Activated CD8-positive, alpha-beta T cell treated with anti-CD3 and anti-CD28 coated beads for 36 hours (primary cell): ENCODE data around the gene YTHDF1. TPM values are rescaled to one million over a fixed set of nuclear protein-coding genes. Genes with fewer than 3 reads are reported as not detected.

Experiments used
- ATAC-seq: fragments of 200-7000 bp; cut with Tn5 transposase; one replicate; pipeline ENCODE4 v1.10.0; 2021; ENCODE audit warnings: mild to moderate bottlenecking, moderate library complexity
- CTCF ChIA-PET: fragments of 350-600 bp; sonication (Branson Sonifier 250); formaldehyde crosslinking; loops from one replicate; lab custom pipeline; 2021; ENCODE audit warnings: antibody characterized with exemption; lab: Charles Lee
- POLR2A ChIA-PET: fragments of 350-600 bp; sonication (Branson Sonifier 250); formaldehyde crosslinking; loops from one replicate; lab custom pipeline; 2021; ENCODE audit warnings: antibody characterized with exemption; lab: Charles Lee
- DNase-seq: peaks from one replicate; pipeline ENCODE4 v3.0.0-alpha.2; 2020
- H3K27ac Mint-ChIP-seq: one replicate; pipeline ENCODE4 v1.8.0; 2021; ENCODE audit warnings: mild to moderate bottlenecking, mixed read lengths
- H3K27me3 Mint-ChIP-seq: one replicate; pipeline ENCODE4 v1.8.0; 2021; ENCODE audit warnings: mixed read lengths
- H3K36me3 Mint-ChIP-seq: one replicate; pipeline ENCODE4 v1.8.0; 2021; ENCODE audit warnings: low read depth, mixed read lengths
- H3K4me1 Mint-ChIP-seq: one replicate; pipeline ENCODE4 v1.8.0; 2021; ENCODE audit warnings: low read depth, mixed read lengths
- H3K4me3 Mint-ChIP-seq: one replicate; pipeline ENCODE4 v1.8.0; 2021; ENCODE audit warnings: mild to moderate bottlenecking, moderate library complexity, mixed read lengths
- H3K9me3 Mint-ChIP-seq: one replicate; pipeline ENCODE4 v1.8.0; 2021; ENCODE audit warnings: mixed read lengths
- intact Hi-C: fragments of 100-400 bp; cut with micrococcal nuclease; formaldehyde crosslinking; loops from one replicate; pipeline ENCODE4 v1.10.0; 2022
- total RNA-seq, 2 experiments: library from RNA; stranded (reverse); gene quantifications; one replicate each; pipeline ENCODE4 v1.2.3, GENCODE V29; 2021
- TF ChIP-seq, protein P1 (sequence below): fragments of 200-600 bp; IDR thresholded peaks from one replicate; pipeline ENCODE4 v1.8.0; 2022; ENCODE audit warnings: antibody characterized with exemption, mild to moderate bottlenecking

YTHDF1 gene
- total RNA-seq, 2 experiments from 2014 or later, result 31.0 TPM

GRCh38 chr20:63155266-63156165, 60.4 kb downstream of the YTHDF1 start:
- Mint-ChIP-seq H3K9me3 (no peaks in the 10 kb centered on the region), H3K27ac (no peak overlapping the region), H3K4me3 (no peak overlapping the region), H3K27me3 (peaks cover 13% of the 10 kb centered on the region), H3K4me1 (no peaks in the 10 kb centered on the region), H3K36me3 (no peaks in the 10 kb centered on the region)
- POLR2A ChIA-PET, result interaction anchor here (0.6 kb wide), 1 partner anchor 86 kb away, joined by 3 read pairs; no protein-coding TSS in a partner anchor
- TF ChIP-seq, protein P1, sequence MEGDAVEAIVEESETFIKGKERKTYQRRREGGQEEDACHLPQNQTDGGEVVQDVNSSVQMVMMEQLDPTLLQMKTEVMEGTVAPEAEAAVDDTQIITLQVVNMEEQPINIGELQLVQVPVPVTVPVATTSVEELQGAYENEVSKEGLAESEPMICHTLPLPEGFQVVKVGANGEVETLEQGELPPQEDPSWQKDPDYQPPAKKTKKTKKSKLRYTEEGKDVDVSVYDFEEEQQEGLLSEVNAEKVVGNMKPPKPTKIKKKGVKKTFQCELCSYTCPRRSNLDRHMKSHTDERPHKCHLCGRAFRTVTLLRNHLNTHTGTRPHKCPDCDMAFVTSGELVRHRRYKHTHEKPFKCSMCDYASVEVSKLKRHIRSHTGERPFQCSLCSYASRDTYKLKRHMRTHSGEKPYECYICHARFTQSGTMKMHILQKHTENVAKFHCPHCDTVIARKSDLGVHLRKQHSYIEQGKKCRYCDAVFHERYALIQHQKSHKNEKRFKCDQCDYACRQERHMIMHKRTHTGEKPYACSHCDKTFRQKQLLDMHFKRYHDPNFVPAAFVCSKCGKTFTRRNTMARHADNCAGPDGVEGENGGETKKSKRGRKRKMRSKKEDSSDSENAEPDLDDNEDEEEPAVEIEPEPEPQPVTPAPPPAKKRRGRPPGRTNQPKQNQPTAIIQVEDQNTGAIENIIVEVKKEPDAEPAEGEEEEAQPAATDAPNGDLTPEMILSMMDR, result no peak
- CTCF ChIA-PET, result no interaction called here
- ATAC-seq, result no peak
- intact Hi-C loops, result no loop called here
- no peak for DNase-seq

GRCh38 chr20:63154395-63154794, 61.5 kb downstream of the YTHDF1 start:
- no peaks in the 10 kb centered on the region for H3K36me3 Mint-ChIP-seq
- no peak for ATAC-seq
- ChIA-PET POLR2A (interaction anchor here (0.7 kb wide), 1 partner anchor 11 kb away, joined by 3 read pairs; no protein-coding TSS in a partner anchor), CTCF (no interaction called here)
- intact Hi-C loops, result no loop called here
- H3K4me3 Mint-ChIP-seq, result no peak overlapping the region
- H3K4me1 Mint-ChIP-seq, result no peaks in the 10 kb centered on the region
- no peak for DNase-seq
- peaks cover 22% of the 10 kb centered on the region for H3K27me3 Mint-ChIP-seq
- no peaks in the 10 kb centered on the region for H3K9me3 Mint-ChIP-seq
- no peak overlapping the region for H3K27ac Mint-ChIP-seq
- TF ChIP-seq, protein P1, result no peak

- no peak for DNase-seq
- Mint-ChIP-seq H3K4me3 (no peak overlapping the region), H3K9me3 (peaks cover 2% of the 10 kb centered on the region), H3K4me1 (no peaks in the 10 kb centered on the region), H3K27ac (no peak overlapping the region), H3K36me3 (no peaks in the 10 kb centered on the region), H3K27me3 (peaks cover 27% of the 10 kb centered on the region)
- ATAC-seq, result no peak
- POLR2A ChIA-PET, result interaction anchor here (0.7 to 1.4 kb wide), 2 partner anchors 12 to 206 kb away, joined by 3 read pairs; no protein-coding TSS in a partner anchor
- intact Hi-C loops, result no loop called here
- TF ChIP-seq, protein P1, result no peak
- CTCF ChIA-PET, result no interaction called here
These were observed 62.4 kb downstream of the YTHDF1 start for GRCh38 chr20:63153254-63154221.

- H3K9me3 Mint-ChIP-seq, result peaks cover 10% of the 10 kb centered on the region
- TF ChIP-seq, protein P1, result no peak
- ChIA-PET POLR2A (interaction anchor here (1.4 kb wide), 1 partner anchor 205 kb away, joined by 3 read pairs; no protein-coding TSS in a partner anchor), CTCF (no interaction called here)
- intact Hi-C loops, result no loop called here
- no peak overlapping the region for H3K27ac Mint-ChIP-seq
- DNase-seq (no peak), ATAC-seq (no peak)
- peaks cover 34% of the 10 kb centered on the region for H3K27me3 Mint-ChIP-seq
- no peaks in the 10 kb centered on the region for H3K4me1 Mint-ChIP-seq
- no peaks in the 10 kb centered on the region for H3K36me3 Mint-ChIP-seq
- no peak overlapping the region for H3K4me3 Mint-ChIP-seq
These were observed 63.3 kb downstream of the YTHDF1 start for GRCh38 chr20:63152322-63153253.
